Stimulated activated CD4-positive, alpha-beta T cell treated with anti-CD3 and anti-CD28 coated beads, Interleukin-12 subunit alpha, Interleukin-12 subunit beta, amount 100 ng/mL, for 48 hours (primary cell): ENCODE measurements around the gene NPHP4.

Experiments used
- DNase-seq, 3 donors: peaks; one replicate each; pipeline ENCODE4 v3.0.0-alpha.2; 2020; ENCODE audit warnings: low read depth in 2 of 3, low spot score in 1 of 3

NPHP4 gene

DNA sequence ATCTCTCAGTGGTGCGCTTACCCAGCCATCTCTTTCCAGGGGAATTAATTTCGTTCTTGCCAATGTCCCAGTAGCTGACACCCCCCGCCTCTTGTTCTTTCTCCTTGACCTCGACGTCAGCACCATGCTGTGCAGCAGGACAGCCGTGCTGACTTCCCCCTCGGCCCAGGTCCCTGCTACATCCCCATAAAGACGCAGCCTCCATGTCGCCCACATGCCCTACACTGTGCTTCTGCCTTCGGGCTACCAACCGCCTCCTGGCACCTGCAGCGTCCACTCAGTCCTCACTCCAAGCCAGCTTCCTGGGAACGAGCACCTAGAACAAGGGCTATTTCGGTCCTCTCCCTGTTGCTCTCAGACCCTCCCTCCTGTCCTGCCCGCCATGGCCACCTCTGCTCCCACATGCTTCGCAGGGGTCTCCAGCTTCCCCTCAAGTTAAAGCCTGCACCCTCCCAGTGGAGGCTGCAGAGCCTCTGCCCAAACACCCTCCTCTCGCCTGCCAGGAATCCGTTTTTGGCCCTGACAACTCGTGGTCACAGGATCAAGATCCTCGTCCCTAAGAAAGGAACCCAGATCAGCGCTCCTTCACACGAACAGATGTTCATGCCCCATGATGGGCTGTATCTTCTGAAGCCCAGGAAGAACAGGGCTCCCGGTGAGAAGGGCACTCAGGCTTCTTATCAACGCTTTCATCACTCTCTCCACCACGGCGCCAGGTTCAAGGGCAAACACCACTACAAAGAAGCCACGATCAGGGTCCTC, 109.7 kb downstream of the NPHP4 start:
- no peak for DNase-seq

- no peak for DNase-seq
These were observed 110.6 kb downstream of the NPHP4 start for GRCh38 chr1:5881526-5882222.

DNA sequence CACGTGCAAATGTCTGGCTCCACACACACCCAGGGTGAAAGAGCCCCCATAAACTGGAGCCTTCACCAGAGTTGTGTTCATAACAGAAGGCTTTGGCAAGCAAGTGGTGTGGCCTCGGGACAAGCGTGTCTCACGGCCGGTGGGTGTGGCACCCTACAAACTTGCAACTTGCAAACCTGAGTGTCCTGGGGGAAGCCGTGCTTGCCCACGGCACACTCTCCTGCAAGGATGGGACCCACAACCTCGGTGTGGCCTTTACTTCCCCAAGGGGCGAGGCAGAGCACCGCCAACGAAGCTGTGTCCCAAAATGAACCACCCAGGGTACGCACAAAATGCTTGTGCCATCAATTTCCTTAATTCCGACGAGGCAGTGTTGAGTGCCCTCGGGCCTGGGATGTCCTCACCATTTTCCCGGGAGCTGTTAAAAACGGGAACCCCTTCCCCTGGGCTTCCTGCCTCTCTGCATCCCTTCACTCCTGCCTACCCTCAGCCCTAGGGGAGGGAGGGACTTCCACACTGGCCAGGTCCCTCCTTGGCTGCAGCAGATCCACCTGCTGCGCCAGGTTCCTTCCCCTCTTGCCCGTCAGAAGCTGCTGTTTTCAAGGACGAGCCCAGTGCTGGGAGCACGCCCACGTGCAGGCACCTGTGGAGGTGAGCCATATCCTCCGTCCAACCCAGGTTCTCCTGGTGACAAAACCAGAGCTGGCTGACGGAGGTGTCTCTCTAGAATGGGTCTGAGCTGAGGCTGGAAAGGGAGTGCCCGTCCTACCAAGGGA, 111.4 kb downstream of the NPHP4 start:
- no peak for DNase-seq

DNA sequence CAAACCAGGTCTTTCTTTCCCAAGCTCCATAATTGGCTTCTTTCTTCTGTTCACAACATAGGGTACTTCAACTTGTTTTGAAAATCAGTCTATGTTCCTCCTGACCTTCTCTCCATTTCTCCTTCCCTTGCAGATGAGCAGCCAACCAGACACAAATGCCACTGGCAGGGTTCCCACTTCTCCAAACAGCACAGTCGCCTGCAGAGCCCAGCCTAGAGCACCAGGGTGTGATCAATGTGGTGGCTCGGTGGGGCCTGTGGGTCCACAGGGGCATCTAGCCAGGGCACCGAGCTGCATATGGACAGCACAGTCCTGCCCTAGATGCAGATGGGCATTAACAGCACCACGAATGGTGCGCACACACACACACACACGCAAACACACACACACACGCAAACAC, 112.8 kb downstream of the NPHP4 start:
- DNase-seq, result no peak

- DNase-seq, result no peak
These were observed 113.3 kb downstream of the NPHP4 start for GRCh38 chr1:5878971-5879370.

GRCh38 chr1:5877683-5878530, 114.3 kb downstream of the NPHP4 start:
- no peak for DNase-seq

DNA sequence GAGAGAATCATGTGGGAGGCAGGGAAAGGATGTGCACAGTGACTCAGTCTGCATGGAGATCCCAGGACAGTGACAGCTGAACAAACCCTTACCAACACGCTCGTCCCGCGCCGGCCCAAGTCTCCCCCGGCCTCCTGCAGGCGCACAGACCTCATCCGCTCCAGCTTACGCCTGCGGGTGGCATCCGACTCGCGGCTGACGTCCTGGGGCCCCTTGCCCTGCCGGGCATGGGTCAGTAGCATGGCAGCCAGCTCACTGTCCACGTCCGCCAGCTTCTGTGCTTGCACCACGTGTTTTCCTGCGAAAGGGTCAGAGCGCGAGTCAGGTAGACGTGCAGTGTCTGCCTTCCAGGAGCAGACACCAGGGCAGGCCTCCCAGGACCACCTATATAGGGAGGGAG, 115.2 kb downstream of the NPHP4 start:
- no peak for DNase-seq

DNA sequence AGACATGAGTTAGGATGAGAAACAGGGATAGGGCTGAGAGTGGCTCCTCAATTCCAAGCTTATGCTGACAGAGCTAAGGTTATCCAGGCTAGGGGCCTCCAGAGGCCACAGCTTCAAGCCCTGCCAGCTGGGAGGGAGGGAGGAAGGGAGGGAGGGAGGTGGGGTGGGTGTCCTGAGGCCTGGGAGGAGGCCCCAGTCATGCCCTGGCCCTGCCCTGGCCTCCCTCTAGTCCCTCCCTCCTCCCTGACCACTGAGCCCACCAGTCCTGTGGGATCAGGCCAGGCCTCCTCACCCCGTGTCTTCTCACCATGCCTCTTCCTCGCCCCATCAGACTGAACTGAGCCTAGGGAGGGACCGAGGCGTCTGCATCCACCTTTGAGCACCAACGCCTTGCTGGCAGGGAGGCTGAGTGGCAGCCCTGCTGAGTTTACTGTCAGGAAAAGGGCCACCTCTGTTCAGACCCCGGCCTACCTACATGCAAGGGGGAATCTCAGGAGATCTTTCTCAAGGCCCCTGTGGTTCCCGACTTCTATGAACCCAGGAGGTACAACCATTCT, 116.1 kb downstream of the NPHP4 start:
- no peak for DNase-seq

DNA sequence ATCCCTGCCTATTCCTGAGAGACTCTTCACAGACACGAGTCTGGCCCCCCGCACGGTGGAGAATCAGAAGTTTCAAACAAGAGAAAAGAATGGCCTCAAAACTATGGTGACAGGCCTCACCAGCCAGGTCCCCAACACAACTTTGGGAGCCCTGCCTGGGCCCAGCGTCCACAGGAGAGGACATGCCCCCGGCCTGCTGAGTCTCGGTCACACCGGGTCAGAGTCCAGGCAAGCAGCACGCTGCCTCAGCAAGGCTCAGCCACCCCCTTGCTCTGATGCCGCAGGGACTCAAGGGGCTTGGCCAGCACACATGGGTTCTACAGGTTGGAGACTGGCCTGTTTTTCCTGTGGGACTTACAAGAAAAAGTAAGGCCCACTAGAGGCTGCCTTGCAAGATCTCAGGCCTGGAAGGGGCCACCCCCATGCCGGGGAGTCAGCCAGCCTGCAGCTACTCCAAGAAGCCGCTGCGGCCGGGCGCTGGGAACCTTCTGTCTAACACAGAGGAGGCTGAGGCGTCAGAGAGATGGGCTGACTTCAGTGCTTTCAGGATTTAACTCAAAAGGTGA, 116.8 kb downstream of the NPHP4 start:
- DNase-seq, result no peak

DNA sequence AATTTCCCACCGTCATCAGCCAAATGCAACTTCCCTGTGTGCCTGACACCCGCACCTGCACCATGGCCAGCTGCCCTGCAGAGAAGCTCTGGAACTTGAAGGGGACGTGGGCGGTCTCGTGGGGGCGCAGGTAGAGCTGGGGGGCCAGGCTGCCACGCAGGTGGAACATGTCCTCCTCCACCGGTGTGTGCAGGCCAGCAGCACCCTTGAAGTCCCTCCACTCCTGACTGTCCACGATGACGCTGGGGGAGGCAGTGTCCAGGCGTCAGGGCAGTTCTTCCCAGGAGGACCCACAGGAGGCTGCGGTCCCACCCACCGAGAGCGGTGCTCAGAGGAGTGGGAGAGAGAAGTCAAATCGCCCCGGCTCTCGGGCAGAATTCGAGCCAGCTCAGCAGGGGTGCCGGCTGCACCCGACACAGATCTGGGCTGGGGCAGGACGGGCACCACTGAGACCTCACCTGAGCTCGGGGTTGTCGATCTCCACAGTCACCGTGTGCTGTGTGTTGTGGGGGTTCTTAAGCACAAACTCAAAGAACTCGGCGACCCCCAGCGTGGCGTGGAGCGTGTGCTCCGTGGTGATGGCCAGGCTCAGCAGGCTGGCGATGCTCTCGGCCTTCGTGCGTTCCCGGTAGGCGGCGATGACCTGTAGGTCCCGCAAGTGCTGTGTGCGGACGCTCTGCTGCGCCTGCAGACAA, 117.7 kb downstream of the NPHP4 start:
- no peak for DNase-seq

DNA sequence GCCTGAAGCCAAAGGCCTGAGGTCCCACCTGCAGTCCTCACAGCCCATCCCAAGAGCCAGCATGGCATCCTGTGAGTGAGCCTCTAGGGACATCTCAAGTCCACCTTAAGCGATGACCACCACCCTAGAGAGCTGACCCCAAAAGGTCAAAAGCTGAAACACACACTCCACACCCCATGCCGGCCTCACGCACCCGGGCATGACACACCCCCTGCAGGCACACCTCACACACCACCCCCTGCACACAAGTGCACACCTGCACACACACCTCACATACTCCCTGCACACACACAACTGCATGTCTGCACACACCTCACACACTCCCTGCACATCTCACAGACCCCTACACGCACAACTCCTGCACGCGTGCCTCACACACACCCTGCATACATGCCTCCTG, 118.7 kb downstream of the NPHP4 start:
- DNase-seq, result no peak

- no peak for DNase-seq
These were observed 119.3 kb downstream of the NPHP4 start for GRCh38 chr1:5872886-5873285.

GRCh38 chr1:5868931-5869500, 123.2 kb downstream of the NPHP4 start:
- no peak for DNase-seq

- DNase-seq, result no peak
These were observed 126.5 kb downstream of the NPHP4 start for GRCh38 chr1:5865774-5866173.

GRCh38 chr1:5865056-5865455, 127.2 kb downstream of the NPHP4 start:
- DNase-seq, result no peak

DNA sequence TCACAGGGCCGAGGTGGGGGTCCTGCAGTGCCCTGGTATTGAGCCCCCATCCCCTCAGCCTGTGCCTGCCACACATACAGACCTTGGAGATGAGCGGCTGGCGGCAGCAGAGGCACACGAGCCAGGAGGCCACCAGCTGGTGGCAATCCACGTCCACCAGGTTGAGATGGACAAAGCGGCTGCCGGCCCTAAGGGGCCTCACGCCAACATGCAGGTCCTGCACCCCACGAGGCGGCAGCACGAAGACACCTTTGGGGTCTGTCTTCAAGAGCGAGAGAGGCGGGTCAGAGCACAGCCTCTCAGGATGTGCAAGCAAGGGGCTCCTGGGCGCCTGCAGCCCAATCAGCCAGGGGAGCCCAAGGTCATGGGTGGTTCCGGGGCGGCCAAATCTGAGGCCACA, 128.0 kb downstream of the NPHP4 start:
- DNase-seq, result no peak

- DNase-seq, result no peak
These were observed 129.0 kb downstream of the NPHP4 start for GRCh38 chr1:5863238-5863637.

- DNase-seq, result no peak
These were observed 130.1 kb downstream of the NPHP4 start for GRCh38 chr1:5861871-5862825.
